HEK293 (cell line): Measurements from ENCODE around the gene TRNAU1AP.
"Not testable (repeated sequence)": the region's sequence is repeated elsewhere in the genome, so short reads cannot be mapped to it uniquely, and the experiment has no call there.

Experiments used
- CTCF ChIA-PET: fragments of 350-600 bp; formaldehyde crosslinking; extraction: SDS; loops from one replicate; lab custom pipeline; 2021; ENCODE audit warnings: antibody characterized with exemption; lab: Yijun Ruan, JAX
- POLR2A ChIA-PET: fragments of 300-600 bp; formaldehyde crosslinking; extraction: SDS; loops from one replicate; lab custom pipeline; 2020; ENCODE audit warnings: antibody characterized with exemption, inconsistent platforms; lab: Yijun Ruan, JAX
- H3K27ac ChIP-seq: fragments of 200-500 bp; sonication (Bioruptor generic); 2 replicates; pipeline ENCODE4 v1.5.1; 2014; ENCODE audit warnings: low read depth, low read length, control low read depth, inconsistent platforms; ENCODE audit errors: extremely low read depth
- H3K36me3 ChIP-seq, 2 experiments: fragments of 200-500 bp in 1 of 2; sonication (Bioruptor generic) in 1 of 2; 1 replicate in 1 of 2; 2 replicates in 1 of 2; pipeline ENCODE4 v1.5.1; 2014 to 2017; ENCODE audit warnings: inconsistent platforms in 2 of 2, low read length in 2 of 2; ENCODE audit not compliant: control insufficient read depth in 2 of 2, insufficient read depth in 1 of 2
- H3K4me1 ChIP-seq: fragments of 200-500 bp; sonication (Bioruptor generic); 2 replicates; pipeline ENCODE4 v1.5.1; 2014; ENCODE audit warnings: mild to moderate bottlenecking, low read length, inconsistent platforms; ENCODE audit not compliant: control insufficient read depth, insufficient read depth
- H3K4me3 ChIP-seq: 2 replicates; pipeline ENCODE4 v1.5.1; 2011; ENCODE audit warnings: low read depth, mild to moderate bottlenecking, control low read depth, low read length, moderate library complexity
- H3K9me3 ChIP-seq: fragments of 200-500 bp; sonication (Bioruptor generic); 2 replicates; pipeline ENCODE4 v1.5.1; 2014; ENCODE audit warnings: low read depth, low read length, inconsistent platforms; ENCODE audit not compliant: control insufficient read depth, insufficient read depth
- KLF16 ChIP-seq: fragments of 450-650 bp; formaldehyde crosslinking; IDR thresholded peaks from 2 replicates; pipeline ENCODE4 v1.5.1; 2017; ENCODE audit warnings: missing biosample characterization, missing genetic modification characterization
- MEIS1 ChIP-seq: sonication (generic); formaldehyde crosslinking; IDR thresholded peaks from 2 replicates; pipeline ENCODE4 v1.8.1; 2022; ENCODE audit warnings: missing genetic modification reagents, mild to moderate bottlenecking, borderline replicate concordance
- SP3 ChIP-seq: fragments of 450-650 bp; formaldehyde crosslinking; IDR thresholded peaks from 2 replicates; pipeline ENCODE4 v1.5.1; 2016; ENCODE audit warnings: missing biosample characterization, missing genetic modification characterization
- TCF7L2 ChIP-seq: IDR thresholded peaks from 2 replicates; pipeline ENCODE4 v1.6.1; 2011; ENCODE audit warnings: low read depth, mild to moderate bottlenecking, inconsistent platforms, low read length, moderate library complexity, borderline replicate concordance
- YY2 ChIP-seq: fragments of 450-650 bp; formaldehyde crosslinking; IDR thresholded peaks from 2 replicates; pipeline ENCODE4 v1.5.1; 2016; ENCODE audit warnings: missing biosample characterization, missing genetic modification characterization
- ZBTB1 ChIP-seq: fragments of 450-650 bp; formaldehyde crosslinking; IDR thresholded peaks from 2 replicates; pipeline ENCODE4 v1.5.1; 2016; ENCODE audit warnings: missing biosample characterization, missing genetic modification characterization
- ZNF16 ChIP-seq: fragments of 450-650 bp; formaldehyde crosslinking; IDR thresholded peaks from 2 replicates; pipeline ENCODE4 v1.5.1; 2016; ENCODE audit warnings: low read depth, missing biosample characterization, missing genetic modification characterization
- ZNF174 ChIP-seq: fragments of 450-650 bp; formaldehyde crosslinking; IDR thresholded peaks from 2 replicates; pipeline ENCODE4 v1.5.0; 2017; ENCODE audit warnings: missing biosample characterization, mild to moderate bottlenecking, missing genetic modification characterization
- ZNF184 ChIP-seq: fragments of 450-650 bp; IDR thresholded peaks from 2 replicates; pipeline ENCODE4 v1.5.1; 2018; ENCODE audit warnings: missing biosample characterization, mild to moderate bottlenecking, missing genetic modification characterization
- ZNF211 ChIP-seq: fragments of 450-650 bp; formaldehyde crosslinking; IDR thresholded peaks from 2 replicates; pipeline ENCODE4 v1.5.1; 2016; ENCODE audit warnings: low read depth, missing biosample characterization, missing genetic modification characterization
- ZNF266 ChIP-seq: fragments of 450-650 bp; formaldehyde crosslinking; IDR thresholded peaks from 2 replicates; pipeline ENCODE4 v1.5.1; 2016; ENCODE audit warnings: missing biosample characterization, missing genetic modification characterization, low read depth
- ZNF335 ChIP-seq: fragments of 450-650 bp; formaldehyde crosslinking; conservative IDR thresholded peaks from 2 replicates; pipeline ENCODE4 v1.5.1; 2016; ENCODE audit warnings: missing biosample characterization, missing genetic modification characterization
- ZNF501 ChIP-seq: fragments of 450-650 bp; formaldehyde crosslinking; IDR thresholded peaks from 2 replicates; pipeline ENCODE4 v1.5.1; 2016; ENCODE audit warnings: missing biosample characterization, missing genetic modification characterization
- ZNF707 ChIP-seq: fragments of 450-650 bp; formaldehyde crosslinking; IDR thresholded peaks from 2 replicates; pipeline ENCODE4 v1.5.1; 2016; ENCODE audit warnings: missing biosample characterization, missing genetic modification characterization
- ZNF76 ChIP-seq: fragments of 450-650 bp; formaldehyde crosslinking; IDR thresholded peaks from 2 replicates; pipeline ENCODE4; 2016; ENCODE audit warnings: low read depth, missing biosample characterization, missing genetic modification characterization, borderline replicate concordance
- TF ChIP-seq, protein P1 (sequence below): fragments of 450-650 bp; formaldehyde crosslinking; IDR thresholded peaks from 2 replicates; pipeline ENCODE4 v1.5.1; 2016; ENCODE audit warnings: missing biosample characterization, missing genetic modification characterization
- TF ChIP-seq, protein P2 (sequence below): fragments of 450-650 bp; formaldehyde crosslinking; IDR thresholded peaks from 2 replicates; pipeline ENCODE4 v1.5.1; 2016; ENCODE audit warnings: missing biosample characterization, missing genetic modification characterization
- TF ChIP-seq, protein P3 (sequence below): fragments of 450-650 bp; formaldehyde crosslinking; IDR thresholded peaks from 2 replicates; pipeline ENCODE4 v1.5.1; 2016; ENCODE audit warnings: missing biosample characterization, missing genetic modification characterization
- TF ChIP-seq, protein P4 (sequence below): fragments of 450-650 bp; formaldehyde crosslinking; IDR thresholded peaks from 2 replicates; pipeline ENCODE4 v1.5.1; 2017; ENCODE audit warnings: missing biosample characterization, missing genetic modification characterization

TRNAU1AP gene

DNA sequence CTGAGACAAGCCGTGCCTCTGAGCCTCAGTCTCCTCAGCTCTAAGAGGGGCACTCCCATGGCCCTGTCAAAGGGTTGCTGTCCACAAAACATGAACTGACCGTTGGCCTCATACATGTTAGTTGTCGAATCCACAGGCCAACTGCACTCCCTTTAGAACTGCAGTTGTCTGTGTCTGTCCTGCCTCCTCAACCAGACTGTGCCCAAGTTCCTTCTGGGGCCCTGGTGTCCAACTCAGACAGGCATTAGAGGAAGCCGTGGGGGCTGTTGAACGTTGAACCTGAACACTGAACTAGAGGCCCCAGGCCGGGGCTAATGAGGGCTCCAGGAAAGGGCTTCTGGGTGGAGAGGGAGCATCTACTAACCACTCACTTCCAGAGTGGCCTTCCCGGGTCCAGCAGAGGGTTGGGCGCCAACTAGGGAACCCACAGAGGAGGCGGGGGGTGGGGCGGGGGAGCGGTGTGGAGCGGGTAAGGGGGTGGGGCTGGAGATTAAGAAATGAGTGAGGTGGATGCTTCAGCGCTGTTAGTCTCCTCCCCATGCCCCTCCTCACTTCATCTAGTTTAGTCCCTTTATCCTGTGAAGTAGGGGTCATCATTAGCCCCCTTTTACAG, 38.9 kb downstream of the TRNAU1AP start, which contains the start of gene RAB42 (continued):
- TF ChIP-seq, protein P1, sequence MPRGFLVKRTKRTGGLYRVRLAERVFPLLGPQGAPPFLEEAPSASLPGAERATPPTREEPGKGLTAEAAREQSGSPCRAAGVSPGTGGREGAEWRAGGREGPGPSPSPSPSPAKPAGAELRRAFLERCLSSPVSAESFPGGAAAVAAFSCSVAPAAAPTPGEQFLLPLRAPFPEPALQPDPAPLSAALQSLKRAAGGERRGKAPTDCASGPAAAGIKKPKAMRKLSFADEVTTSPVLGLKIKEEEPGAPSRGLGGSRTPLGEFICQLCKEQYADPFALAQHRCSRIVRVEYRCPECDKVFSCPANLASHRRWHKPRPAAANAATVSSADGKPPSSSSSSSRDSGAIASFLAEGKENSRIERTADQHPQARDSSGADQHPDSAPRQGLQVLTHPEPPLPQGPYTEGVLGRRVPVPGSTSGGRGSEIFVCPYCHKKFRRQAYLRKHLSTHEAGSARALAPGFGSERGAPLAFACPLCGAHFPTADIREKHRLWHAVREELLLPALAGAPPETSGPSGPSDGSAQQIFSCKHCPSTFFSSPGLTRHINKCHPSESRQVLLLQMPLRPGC (tag by site-specific recombination), result no peak
- no peak for TF ChIP-seq TCF7L2
- TF ChIP-seq ZNF266, result no peak
- TF ChIP-seq ZNF174, result no peak
- TF ChIP-seq, protein P2, sequence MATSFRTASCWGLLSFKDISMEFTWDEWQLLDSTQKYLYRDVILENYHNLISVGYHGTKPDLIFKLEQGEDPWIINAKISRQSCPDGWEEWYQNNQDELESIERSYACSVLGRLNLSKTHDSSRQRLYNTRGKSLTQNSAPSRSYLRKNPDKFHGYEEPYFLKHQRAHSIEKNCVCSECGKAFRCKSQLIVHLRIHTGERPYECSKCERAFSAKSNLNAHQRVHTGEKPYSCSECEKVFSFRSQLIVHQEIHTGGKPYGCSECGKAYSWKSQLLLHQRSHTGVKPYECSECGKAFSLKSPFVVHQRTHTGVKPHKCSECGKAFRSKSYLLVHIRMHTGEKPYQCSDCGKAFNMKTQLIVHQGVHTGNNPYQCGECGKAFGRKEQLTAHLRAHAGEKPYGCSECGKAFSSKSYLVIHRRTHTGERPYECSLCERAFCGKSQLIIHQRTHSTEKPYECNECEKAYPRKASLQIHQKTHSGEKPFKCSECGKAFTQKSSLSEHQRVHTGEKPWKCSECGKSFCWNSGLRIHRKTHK (tag by site-specific recombination), result no peak
- no peak for TF ChIP-seq MEIS1 (CRISPR knock-in tag)
- no peak for TF ChIP-seq KLF16 (tag by site-specific recombination)

DNA sequence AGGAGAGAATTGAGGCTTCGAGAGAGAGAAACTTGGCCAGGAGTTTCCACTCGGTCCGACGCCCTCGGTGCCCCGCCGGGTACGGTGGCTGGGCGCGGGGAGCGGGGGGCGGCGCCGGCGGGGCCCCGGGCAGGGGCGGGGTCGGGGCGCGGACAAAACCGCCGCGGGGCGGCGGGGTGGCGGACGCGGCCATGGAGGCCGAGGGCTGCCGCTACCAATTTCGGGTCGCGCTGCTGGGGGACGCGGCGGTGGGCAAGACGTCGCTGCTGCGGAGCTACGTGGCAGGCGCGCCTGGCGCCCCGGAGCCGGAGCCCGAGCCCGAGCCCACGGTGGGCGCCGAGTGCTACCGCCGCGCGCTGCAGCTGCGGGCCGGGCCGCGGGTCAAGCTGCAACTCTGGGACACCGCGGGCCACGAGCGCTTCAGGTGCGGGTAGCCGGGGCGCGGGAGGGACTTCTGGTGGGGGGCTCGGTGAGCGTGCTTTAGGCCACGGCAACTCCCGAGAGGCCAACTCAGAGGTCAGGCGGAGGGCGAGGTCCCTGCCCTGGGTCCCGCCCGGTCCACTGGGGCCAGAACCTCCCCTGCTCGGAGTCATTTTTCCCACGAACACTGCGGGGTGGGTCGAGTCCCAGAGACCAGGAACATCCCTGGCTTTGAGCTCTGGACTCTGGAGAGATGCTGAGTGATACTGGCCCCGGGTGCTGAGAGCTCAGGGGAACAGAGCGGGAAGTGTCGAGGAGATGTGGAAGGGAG, 39.6 kb downstream of the TRNAU1AP start:
- ChIA-PET POLR2A (interaction anchor here (1.1 kb wide), 1 partner anchor 11 kb away, joined by 9 read pairs; no protein-coding TSS in a partner anchor), CTCF (no interaction called here)
- TF ChIP-seq, protein P3, sequence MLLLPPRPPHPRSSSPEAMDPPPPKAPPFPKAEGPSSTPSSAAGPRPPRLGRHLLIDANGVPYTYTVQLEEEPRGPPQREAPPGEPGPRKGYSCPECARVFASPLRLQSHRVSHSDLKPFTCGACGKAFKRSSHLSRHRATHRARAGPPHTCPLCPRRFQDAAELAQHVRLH (tag by site-specific recombination), result no peak
- TF ChIP-seq ZNF501 (no peak), YY2 (tag by site-specific recombination) (no peak), ZBTB1 (no peak), ZNF76 (tag by site-specific recombination) (no peak), ZNF16 (tag by site-specific recombination) (no peak), ZNF211 (tag by site-specific recombination) (no peak), ZNF707 (tag by site-specific recombination) (no peak), ZNF184 (tag by site-specific recombination) (no peak), ZNF335 (no peak), SP3 (tag by site-specific recombination) (no peak)
- TF ChIP-seq, protein P4, sequence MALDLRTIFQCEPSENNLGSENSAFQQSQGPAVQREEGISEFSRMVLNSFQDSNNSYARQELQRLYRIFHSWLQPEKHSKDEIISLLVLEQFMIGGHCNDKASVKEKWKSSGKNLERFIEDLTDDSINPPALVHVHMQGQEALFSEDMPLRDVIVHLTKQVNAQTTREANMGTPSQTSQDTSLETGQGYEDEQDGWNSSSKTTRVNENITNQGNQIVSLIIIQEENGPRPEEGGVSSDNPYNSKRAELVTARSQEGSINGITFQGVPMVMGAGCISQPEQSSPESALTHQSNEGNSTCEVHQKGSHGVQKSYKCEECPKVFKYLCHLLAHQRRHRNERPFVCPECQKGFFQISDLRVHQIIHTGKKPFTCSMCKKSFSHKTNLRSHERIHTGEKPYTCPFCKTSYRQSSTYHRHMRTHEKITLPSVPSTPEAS (tag by site-specific recombination), result no peak

DNA sequence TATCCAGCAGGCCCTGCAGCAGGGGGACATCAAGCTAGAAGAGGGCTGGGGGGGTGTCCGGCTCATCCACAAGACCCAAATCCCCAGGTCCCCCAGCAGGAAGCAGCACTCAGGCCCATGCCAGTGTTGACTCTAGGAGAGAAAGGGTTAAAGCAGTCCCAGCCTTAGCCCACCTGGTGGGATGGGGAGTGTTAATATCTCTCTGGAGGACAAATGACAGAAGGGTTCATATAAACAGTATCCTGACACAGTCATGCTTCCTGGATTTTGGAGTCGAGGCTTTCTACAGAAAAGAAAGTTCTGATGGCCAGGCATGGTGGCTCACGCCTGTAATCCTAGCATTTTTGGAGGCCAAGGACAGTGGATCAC, 41.1 kb downstream of the TRNAU1AP start:
- H3K4me3 ChIP-seq, POLR2A ChIA-PET, H3K4me1 ChIP-seq, H3K9me3 ChIP-seq, H3K36me3 ChIP-seq, H3K27ac ChIP-seq: not testable (repeated sequence)
- CTCF ChIA-PET, result interaction anchor here (0.6 to 0.9 kb wide), 2 partner anchors 9 to 10 kb away, joined by 3 read pairs; no protein-coding TSS in a partner anchor

More for the DNA sequence above, 39.6 kb downstream of the TRNAU1AP start:
- Histone ChIP-seq H3K36me3 (no peaks in the 10 kb centered on the region), H3K4me1 (no peaks in the 10 kb centered on the region), H3K27ac (no peak overlapping the region), H3K4me3 (no peak overlapping the region), H3K9me3 (no peaks in the 10 kb centered on the region)
